ENCODE data around the gene LMO1.

GRCh38 chr11:8202516-8203413, 60.9 kb downstream of the LMO1 start:
- TF ChIP-seq, protein P1, sequence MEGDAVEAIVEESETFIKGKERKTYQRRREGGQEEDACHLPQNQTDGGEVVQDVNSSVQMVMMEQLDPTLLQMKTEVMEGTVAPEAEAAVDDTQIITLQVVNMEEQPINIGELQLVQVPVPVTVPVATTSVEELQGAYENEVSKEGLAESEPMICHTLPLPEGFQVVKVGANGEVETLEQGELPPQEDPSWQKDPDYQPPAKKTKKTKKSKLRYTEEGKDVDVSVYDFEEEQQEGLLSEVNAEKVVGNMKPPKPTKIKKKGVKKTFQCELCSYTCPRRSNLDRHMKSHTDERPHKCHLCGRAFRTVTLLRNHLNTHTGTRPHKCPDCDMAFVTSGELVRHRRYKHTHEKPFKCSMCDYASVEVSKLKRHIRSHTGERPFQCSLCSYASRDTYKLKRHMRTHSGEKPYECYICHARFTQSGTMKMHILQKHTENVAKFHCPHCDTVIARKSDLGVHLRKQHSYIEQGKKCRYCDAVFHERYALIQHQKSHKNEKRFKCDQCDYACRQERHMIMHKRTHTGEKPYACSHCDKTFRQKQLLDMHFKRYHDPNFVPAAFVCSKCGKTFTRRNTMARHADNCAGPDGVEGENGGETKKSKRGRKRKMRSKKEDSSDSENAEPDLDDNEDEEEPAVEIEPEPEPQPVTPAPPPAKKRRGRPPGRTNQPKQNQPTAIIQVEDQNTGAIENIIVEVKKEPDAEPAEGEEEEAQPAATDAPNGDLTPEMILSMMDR (conservative IDR thresholded peaks at IDR 0.05 in 1 of 2, IDR thresholded peaks at IDR 0.05 in 1 of 2; ENCODE audit: extremely low read depth in 1 of 2, insufficient read depth in 1 of 2, low read depth in 1 of 2, low read length in 2 of 2) = no peak
- no peak for TF ChIP-seq EZH2 (IDR thresholded peaks at IDR 0.05; ENCODE audit: borderline replicate concordance, low read length)

All from mammary epithelial cell (primary cell).